GM12878 (cell line): ENCODE measurements around the gene LGALS3. TPM values are rescaled to one million over a fixed set of nuclear protein-coding genes. Genes with fewer than 3 reads are reported as not detected.
A peak's percentile ranks its signal among the peaks of the same experiment; 100 is the strongest.

ENCODE experiments used
- ATAC-seq: fragments of 200-7000 bp; cut with Tn5 transposase; 3 replicates; pipeline ENCODE4 v1.9.1; 2020; ENCODE audit warnings: mild to moderate bottlenecking, moderate library complexity
- BruUV-seq: library from RNA; stranded (reverse); fragments of 400-500 nt; replicated peaks from 2 replicates; lab custom pipeline; 2021; lab: Mats Ljungman, UMichigan
- CTCF ChIA-PET: fragments of 300-600 bp; sonication (Branson Sonifier 250); formaldehyde crosslinking; extraction: SDS; loops from one replicate; lab custom pipeline; 2021; ENCODE audit warnings: inconsistent platforms; lab: Yijun Ruan, JAX
- POLR2A ChIA-PET: fragments of 350-600 bp; formaldehyde crosslinking; extraction: SDS; loops from one replicate; lab custom pipeline; 2021; ENCODE audit warnings: inconsistent platforms; lab: Charles Lee
- RAD21 ChIA-PET: fragments of 300-600 bp; sonication (Branson Sonifier 250); formaldehyde crosslinking; loops from one replicate; lab custom pipeline; 2023; ENCODE audit warnings: antibody characterized with exemption; ENCODE audit not compliant: unreplicated experiment; lab: Charles Lee
- SMC1A ChIA-PET: fragments of 300-600 bp; sonication (Branson Sonifier 250); formaldehyde crosslinking; loops from one replicate; lab custom pipeline; 2023; ENCODE audit not compliant: unreplicated experiment, uncharacterized antibody; lab: Charles Lee
- DNase-seq: peaks from one replicate; pipeline ENCODE4 v3.0.0-alpha.2; 2011; ENCODE audit warnings: low read depth, low spot score
- FAIRE-seq: peaks from 3 replicates; lab custom pipeline; 2011; peaks lifted over from hg19 to GRCh38; lab: Jason Lieb, UNC
- H2AFZ ChIP-seq: 2 replicates; pipeline ENCODE4 v1.6.0; 2011; ENCODE audit warnings: low read depth, low read length, control low read depth; ENCODE audit not compliant: control insufficient read depth
- H3K27ac ChIP-seq: 2 replicates; pipeline ENCODE4 v1.5.1; 2011; ENCODE audit warnings: control low read depth; ENCODE audit not compliant: control insufficient read depth, insufficient read depth
- H3K27me3 ChIP-seq, 2 experiments: replicated peaks in 1 of 2; 2 replicates each; pipeline versions ENCODE4 v1.6.0 to v1.6.1; 2011; ENCODE audit warnings: low read length in 1 of 2; ENCODE audit not compliant: control insufficient read depth in 2 of 2, insufficient read depth in 2 of 2
- H3K36me3 ChIP-seq, 2 experiments: 2 replicates each; pipeline ENCODE4 v1.5.1; 2011; ENCODE audit warnings: low read length in 1 of 2; ENCODE audit not compliant: control insufficient read depth in 2 of 2, insufficient read depth in 2 of 2
- H3K4me1 ChIP-seq: 2 replicates; pipeline ENCODE4 v1.6.1; 2011; ENCODE audit warnings: mild to moderate bottlenecking, low read length, moderate library complexity, mixed read lengths; ENCODE audit not compliant: control insufficient read depth, insufficient read depth
- H3K4me2 ChIP-seq: 2 replicates; pipeline ENCODE4 v1.6.0; 2011; ENCODE audit warnings: control low read depth; ENCODE audit not compliant: control insufficient read depth, insufficient read depth
- H3K4me3 ChIP-seq: fragments of 200-600 bp; sonication (generic); 2 replicates; pipeline ENCODE4 v1.5.1; 2016
- H3K79me2 ChIP-seq: 2 replicates; pipeline ENCODE4 v1.6.0; 2011; ENCODE audit warnings: low read length; ENCODE audit not compliant: control insufficient read depth, insufficient read depth
- H3K9ac ChIP-seq: 2 replicates; pipeline ENCODE4 v1.8.0; 2011; ENCODE audit warnings: low read length, control low read depth, mixed read lengths; ENCODE audit not compliant: control insufficient read depth, insufficient read depth
- H3K9me3 ChIP-seq: replicated peaks from 3 replicates; pipeline ENCODE4 v1.5.1; 2011; ENCODE audit warnings: mild to moderate bottlenecking, low read length; ENCODE audit not compliant: control insufficient read depth, insufficient read depth
- H4K20me1 ChIP-seq: 2 replicates; pipeline ENCODE4 v1.6.0; 2011; ENCODE audit not compliant: control insufficient read depth, insufficient read depth
- EZH2 ChIP-seq: IDR thresholded peaks from 2 replicates; pipeline ENCODE4 v1.6.1; 2012; ENCODE audit warnings: low read depth, mild to moderate bottlenecking, control low read depth, inconsistent platforms, low read length, borderline replicate concordance; ENCODE audit not compliant: control insufficient read depth
- MTA2 ChIP-seq: fragments of 450-650 bp; IDR thresholded peaks from 2 replicates; pipeline ENCODE4 v1.6.1; 2016; ENCODE audit warnings: low read depth, mild to moderate bottlenecking, moderate library complexity
- SMAD5 ChIP-seq: IDR thresholded peaks from 2 replicates; pipeline ENCODE4 v1.6.1; 2016; ENCODE audit warnings: antibody characterized with exemption, low read depth
- SPI1 ChIP-seq: IDR thresholded peaks from 2 replicates; pipeline ENCODE4 v1.6.1; 2011; ENCODE audit warnings: low read depth, mild to moderate bottlenecking, low read length, moderate library complexity, borderline replicate concordance; ENCODE audit not compliant: insufficient read depth
- YY1 ChIP-seq: IDR thresholded peaks from 2 replicates; pipeline ENCODE4 v1.6.1; 2011; ENCODE audit warnings: low read depth, mild to moderate bottlenecking, low read length
- WGBS: methylation state at CpG from one replicate; pipeline ENCODE4 v1.1.6; 2016; ENCODE audit warnings: low lambda C conversion rate; ENCODE audit not compliant: insufficient replicate concordance, insufficient coverage; ENCODE audit errors: missing lambda C conversion rate; 5-methylcytosine and 5-hydroxymethylcytosine counted together
- in situ Hi-C: fragments of 300-500 bp; cut with MboI; formaldehyde crosslinking; loops from 9 replicates; pipeline ENCODE4 v1.14.3; 2018; ENCODE audit warnings: mixed read lengths
- intact Hi-C: fragments of 100-400 bp; cut with micrococcal nuclease; formaldehyde crosslinking; loops from one replicate; pipeline ENCODE4 v1.14.2; 2022; ENCODE audit not compliant: unreplicated experiment
- polyA plus RNA-seq, 11 experiments: library from polyadenylated mRNA; depleted of rRNA in 4 of 11; unstranded in 6 of 11; stranded (reverse) in 5 of 11; fragments of >200 nt; fragmentation: Nextera tagmentation in 4 of 11; fragmentation: Illumina TruSeq in 1 of 11; extraction: Ambion mirVana in 4 of 11; extraction: Trizol in 1 of 11; gene quantifications; 1 replicate in 1 of 11; 2 replicates in 10 of 11; pipeline versions ENCODE4 v1.2.1 to v1.2.3, GENCODE V29; 2011 to 2016; ENCODE audit warnings: inconsistent platforms in 2 of 11, missing spikeins in 2 of 11, low read depth in 1 of 11
- total RNA-seq, 4 experiments: library from RNA; depleted of rRNA in 3 of 4; stranded (reverse); fragments of >200 nt in 3 of 4; fragmentation: Illumina TruSeq in 1 of 4; extraction: Trizol in 1 of 4; gene quantifications; 2 replicates each; pipeline versions ENCODE4 v1.2.1 to v1.2.3, GENCODE V29; 2013 to 2021

LGALS3 gene
- total and polyA plus RNA-seq, 10 of the 15 experiments (the other 5 are each of a cell fraction or from before 2014, with no cell fraction given): 1.5 to 34.2 (median 18.4) TPM

- Histone ChIP-seq H3K9ac (no peak overlapping the region), H3K4me2 (no peak overlapping the region), H3K79me2 (peaks cover 1% of the 10 kb centered on the region; the same call in 1 of the 2 replicates), H3K4me1 (peaks cover 6% of the 10 kb centered on the region), H2AFZ (no peak overlapping the region), H3K27me3 (no peaks in the 10 kb centered on the region), H3K27ac (no peak overlapping the region), H3K9me3 (no peaks in the 10 kb centered on the region), H4K20me1 (no peaks in the 10 kb centered on the region), H3K4me3 (no peak overlapping the region), H3K36me3 (no peaks in the 10 kb centered on the region)
- WGBS: 93% methylated on average over 8 of the region's 8 CpGs
- RAD21 ChIA-PET: no interaction called here
- CTCF ChIA-PET: interaction anchor here (0.9 to 2.0 kb wide), 3 partner anchors 13 to 35 kb away, joined by 3 to 5 read pairs (median 4); no protein-coding TSS in a partner anchor
- ATAC-seq: no peak
- no peak for FAIRE-seq
- TF ChIP-seq SMAD5 (no peak), YY1 (no peak), MTA2 (no peak)
- in situ Hi-C loops (no loop called here), intact Hi-C loops (no loop called here)
- POLR2A ChIA-PET: interaction anchor here (1.0 kb wide), 1 partner anchor 61 kb away, joined by 3 read pairs; no protein-coding TSS in a partner anchor
- no peak for DNase-seq
- SMC1A ChIA-PET: interaction anchor here (1.0 kb wide), 1 partner anchor 27 kb away, joined by 5 read pairs; no protein-coding TSS in a partner anchor
- BruUV-seq: no TSS peak
Measured at GRCh38 chr14:55124774-55125386, 4.2 kb upstream of the LGALS3 start.

GRCh38 chr14:55125403-55125802, 3.6 kb upstream of the LGALS3 start:
- RAD21 ChIA-PET: no interaction called here
- no TSS peak for BruUV-seq
- H3K36me3 ChIP-seq: no peaks in the 10 kb centered on the region
- H3K4me1 ChIP-seq: peaks cover 6% of the 10 kb centered on the region
- TF ChIP-seq EZH2 (no peak), SPI1 (peak; percentile 7; the same call in 1 of the 2 replicates)
- H2AFZ ChIP-seq: no peak overlapping the region
- CTCF ChIA-PET: interaction anchor here (1.2 to 2.0 kb wide), 2 partner anchors 13 to 36 kb away, joined by 4 to 5 read pairs; no protein-coding TSS in a partner anchor
- no peak overlapping the region for H3K27ac ChIP-seq
- H3K79me2 ChIP-seq: peaks cover 2% of the 10 kb centered on the region; the same call in 1 of the 2 replicates
- H3K4me2 ChIP-seq: no peak overlapping the region
- in situ Hi-C loops: no loop called here
- H3K4me3 ChIP-seq: no peak overlapping the region
- H3K27me3 ChIP-seq: no peaks in the 10 kb centered on the region
- 85% methylated on average over 3 of the region's 3 CpGs for WGBS
- SMC1A ChIA-PET: no interaction called here
- DNase-seq (no peak), ATAC-seq (no peak), FAIRE-seq (no peak)
- H3K9ac ChIP-seq: no peak overlapping the region
- H3K9me3 ChIP-seq: no peaks in the 10 kb centered on the region
- intact Hi-C loops: no loop called here
- peaks cover 3% of the 10 kb centered on the region; the same call in 1 of the 2 replicates for H4K20me1 ChIP-seq
- POLR2A ChIA-PET: interaction anchor here (1.0 kb wide), 1 partner anchor 62 kb away, joined by 3 read pairs; no protein-coding TSS in a partner anchor
